GM12864 (cell line): ENCODE measurements around the gene CARNS1.
A peak's percentile ranks its signal among the peaks of the same experiment; 100 is the strongest.

ENCODE experiments used
- DNase-seq: peaks from one replicate; pipeline ENCODE4 v3.0.0-alpha.2; 2011; ENCODE audit warnings: low read depth
- H3K4me3 ChIP-seq: 2 replicates; pipeline ENCODE4 v1.5.1; 2011; ENCODE audit warnings: mild to moderate bottlenecking, low read depth, low read length, control low read depth
- TF ChIP-seq, protein P1 (sequence below): IDR thresholded peaks from 2 replicates; pipeline ENCODE4 v1.5.1; 2011; ENCODE audit warnings: low read depth, mild to moderate bottlenecking, moderate library complexity, low read length, control low read depth, inconsistent platforms; ENCODE audit errors: missing control alignments

CARNS1 gene

DNA sequence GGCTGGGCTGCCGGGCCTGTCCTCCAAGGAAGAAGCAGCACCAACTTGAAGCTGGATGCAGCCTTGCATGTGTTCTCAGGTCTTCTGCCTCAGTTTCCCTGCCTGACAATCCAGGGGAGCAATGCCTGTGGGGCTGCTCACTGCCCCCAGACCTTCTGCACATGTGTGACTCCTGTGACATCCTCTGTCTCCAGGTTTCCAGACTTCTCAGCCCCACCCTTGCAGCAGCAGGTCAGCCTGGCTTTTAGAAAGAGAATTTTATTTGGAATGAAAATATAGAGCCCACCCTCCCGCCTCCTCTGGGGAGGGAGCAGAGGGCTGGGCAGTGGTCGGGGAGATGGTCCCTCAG is 22.3 kb downstream of the CARNS1 start:
- H3K4me3 ChIP-seq, result peak overlapping the region; percentile 87
- DNase-seq, result no peak
- TF ChIP-seq, protein P1, sequence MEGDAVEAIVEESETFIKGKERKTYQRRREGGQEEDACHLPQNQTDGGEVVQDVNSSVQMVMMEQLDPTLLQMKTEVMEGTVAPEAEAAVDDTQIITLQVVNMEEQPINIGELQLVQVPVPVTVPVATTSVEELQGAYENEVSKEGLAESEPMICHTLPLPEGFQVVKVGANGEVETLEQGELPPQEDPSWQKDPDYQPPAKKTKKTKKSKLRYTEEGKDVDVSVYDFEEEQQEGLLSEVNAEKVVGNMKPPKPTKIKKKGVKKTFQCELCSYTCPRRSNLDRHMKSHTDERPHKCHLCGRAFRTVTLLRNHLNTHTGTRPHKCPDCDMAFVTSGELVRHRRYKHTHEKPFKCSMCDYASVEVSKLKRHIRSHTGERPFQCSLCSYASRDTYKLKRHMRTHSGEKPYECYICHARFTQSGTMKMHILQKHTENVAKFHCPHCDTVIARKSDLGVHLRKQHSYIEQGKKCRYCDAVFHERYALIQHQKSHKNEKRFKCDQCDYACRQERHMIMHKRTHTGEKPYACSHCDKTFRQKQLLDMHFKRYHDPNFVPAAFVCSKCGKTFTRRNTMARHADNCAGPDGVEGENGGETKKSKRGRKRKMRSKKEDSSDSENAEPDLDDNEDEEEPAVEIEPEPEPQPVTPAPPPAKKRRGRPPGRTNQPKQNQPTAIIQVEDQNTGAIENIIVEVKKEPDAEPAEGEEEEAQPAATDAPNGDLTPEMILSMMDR, result no peak

DNA sequence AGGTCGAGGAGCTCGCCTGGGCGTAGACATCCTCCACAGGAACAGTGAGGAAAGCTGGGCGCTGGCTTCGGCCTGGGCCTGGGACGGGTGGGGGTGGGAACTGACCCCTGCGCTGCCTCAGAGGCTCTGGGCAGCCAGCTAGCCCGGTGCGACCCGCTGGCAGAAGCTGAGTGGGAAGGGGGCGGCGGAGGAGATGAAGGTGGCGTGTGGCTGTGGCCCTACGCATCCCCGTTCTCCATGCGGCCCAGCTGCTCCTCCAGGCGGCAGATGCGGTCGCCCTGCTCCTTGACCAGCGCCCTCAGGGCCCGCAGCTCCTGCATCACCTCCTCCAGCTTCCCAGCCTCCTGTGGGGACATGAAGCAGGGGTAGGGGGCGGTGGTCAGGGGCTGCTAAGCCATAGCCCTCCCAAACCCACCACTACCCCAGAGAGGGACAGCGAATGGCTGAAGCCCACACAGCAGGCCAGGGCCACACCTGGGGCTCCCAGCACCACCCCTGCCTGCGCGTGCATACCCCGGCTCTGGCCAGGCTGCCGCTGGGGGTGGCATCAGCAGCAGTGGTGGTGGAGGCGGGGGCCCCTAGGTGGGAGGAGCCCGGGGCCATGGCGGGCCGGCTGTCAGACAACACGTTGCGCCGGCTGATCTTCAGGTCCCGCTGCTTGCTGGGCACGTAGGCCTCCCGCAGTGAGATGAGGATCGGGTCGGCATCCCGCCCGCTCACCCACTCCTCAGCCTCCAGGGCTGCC is 22.9 kb downstream of the CARNS1 start:
- DNase-seq, result no peak
- H3K4me3 ChIP-seq, result peak overlapping the region; percentile 87
- TF ChIP-seq, protein P1, result peak; percentile 1

DNA sequence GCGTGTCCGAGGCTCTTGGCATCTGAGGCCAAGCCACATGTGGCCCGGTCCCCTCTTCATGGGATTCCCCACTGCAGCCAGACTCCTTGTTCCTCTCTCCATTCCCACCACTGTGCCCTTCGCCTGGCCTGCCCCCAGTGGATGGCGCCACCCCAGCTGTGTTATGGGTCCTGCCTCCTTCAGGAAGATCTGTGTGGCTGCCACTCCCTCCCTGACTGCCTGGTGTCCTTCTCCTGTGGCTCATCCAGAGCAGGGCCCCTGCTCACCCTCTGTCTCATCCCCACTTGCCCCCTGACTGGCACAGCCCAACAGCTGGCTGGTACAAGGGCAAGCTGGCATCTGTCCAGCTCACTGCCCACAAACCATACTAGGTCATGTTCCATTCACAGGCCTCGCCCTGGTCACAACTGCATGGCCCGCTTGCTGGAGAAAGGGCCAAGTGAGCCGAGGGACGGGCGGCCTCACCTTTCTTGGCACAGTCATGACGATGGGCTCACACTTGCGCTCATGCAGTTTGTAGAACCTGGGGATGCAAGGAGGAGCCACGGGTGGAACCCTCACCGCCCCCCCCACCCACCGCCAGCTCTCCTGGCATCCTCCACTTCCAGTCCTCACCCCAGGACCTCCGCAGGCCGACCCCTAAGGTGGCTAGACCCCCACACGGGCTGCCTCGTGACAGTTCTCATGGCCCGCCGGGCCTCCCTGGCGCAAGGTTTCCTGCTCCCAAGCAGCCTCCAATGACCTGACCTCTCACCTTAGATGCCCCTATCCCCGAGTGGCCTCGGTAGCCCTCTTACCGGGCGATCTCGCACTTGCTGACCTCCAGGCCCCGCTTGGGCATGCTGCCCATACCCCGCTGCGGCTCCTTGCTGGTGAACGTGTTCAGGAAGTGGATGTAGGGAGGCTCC is 24.1 kb downstream of the CARNS1 start:
- H3K4me3 ChIP-seq, result peak overlapping the region; percentile 87
- TF ChIP-seq, protein P1, result no peak

DNA sequence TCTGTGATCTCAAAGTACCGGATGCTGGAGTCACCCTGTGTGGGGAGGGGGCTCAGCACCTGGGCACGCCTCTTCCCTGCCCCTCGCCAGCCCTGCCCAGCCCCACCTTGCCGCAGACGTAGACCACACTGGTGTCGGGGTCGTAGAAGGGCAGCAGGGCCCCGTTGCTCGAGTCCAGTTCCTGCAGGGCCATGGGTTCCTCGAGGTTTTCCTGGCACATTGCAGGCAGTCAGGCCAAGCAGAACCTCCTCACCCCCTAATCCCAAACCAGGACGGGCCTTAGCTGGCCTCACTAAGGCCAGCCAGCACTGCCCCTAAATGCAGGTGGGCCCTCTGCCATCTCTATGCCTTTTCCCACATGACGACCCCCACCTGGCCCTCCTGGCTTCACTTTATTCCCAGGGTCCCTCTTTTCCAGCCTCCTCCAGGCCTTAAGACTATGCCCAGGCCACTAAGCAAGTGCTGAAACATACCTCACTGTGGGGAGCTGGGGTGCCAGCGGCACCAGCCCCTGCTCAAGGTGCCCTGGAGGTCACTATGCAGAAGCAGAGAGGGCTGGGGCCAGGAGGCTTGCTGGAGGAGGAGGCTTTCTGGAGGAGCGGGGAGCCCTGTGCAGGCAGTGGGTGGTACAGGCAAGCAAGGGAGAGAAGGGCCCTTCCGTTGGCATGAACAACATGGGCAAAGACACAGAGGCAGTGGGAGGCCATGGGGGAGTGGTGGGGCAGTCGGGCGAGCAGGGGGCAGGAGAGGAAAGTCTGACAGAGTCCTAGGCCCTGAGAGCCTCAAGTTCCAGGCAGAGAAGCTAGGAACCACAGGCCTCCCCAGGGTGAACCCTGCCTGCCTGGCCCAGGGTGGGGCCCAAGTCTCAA is 25.0 kb downstream of the CARNS1 start:
- H3K4me3 ChIP-seq, result no peak overlapping the region
- TF ChIP-seq, protein P1, result no peak
- no peak for DNase-seq

More for the DNA sequence above, 24.1 kb downstream of the CARNS1 start:
- DNase-seq, result no peak

DNA sequence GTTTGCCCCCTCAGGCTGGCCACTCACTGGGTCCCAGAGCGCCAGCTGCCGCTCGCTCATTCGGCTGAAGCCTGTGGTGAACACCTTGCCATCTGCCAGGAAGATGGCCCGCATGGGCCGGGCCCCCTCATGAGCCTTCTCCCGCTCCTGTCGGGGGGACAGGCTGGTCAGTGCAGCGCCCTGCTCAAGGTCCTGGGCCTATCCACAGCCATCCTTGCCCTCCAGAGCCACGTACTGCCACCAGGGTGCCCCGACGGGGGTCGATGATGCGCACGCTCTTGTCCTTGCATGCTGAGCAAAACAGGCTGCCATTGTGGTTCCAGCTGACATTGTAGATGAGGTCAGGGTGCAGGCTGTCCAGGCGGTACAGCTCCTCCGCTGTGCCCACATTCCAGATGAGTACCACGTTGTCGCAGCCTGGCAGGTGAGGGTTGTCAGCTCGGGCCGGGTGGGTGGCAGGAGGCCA is 25.7 kb downstream of the CARNS1 start:
- DNase-seq, result no peak
- TF ChIP-seq, protein P1, result no peak
- no peak overlapping the region for H3K4me3 ChIP-seq

DNA sequence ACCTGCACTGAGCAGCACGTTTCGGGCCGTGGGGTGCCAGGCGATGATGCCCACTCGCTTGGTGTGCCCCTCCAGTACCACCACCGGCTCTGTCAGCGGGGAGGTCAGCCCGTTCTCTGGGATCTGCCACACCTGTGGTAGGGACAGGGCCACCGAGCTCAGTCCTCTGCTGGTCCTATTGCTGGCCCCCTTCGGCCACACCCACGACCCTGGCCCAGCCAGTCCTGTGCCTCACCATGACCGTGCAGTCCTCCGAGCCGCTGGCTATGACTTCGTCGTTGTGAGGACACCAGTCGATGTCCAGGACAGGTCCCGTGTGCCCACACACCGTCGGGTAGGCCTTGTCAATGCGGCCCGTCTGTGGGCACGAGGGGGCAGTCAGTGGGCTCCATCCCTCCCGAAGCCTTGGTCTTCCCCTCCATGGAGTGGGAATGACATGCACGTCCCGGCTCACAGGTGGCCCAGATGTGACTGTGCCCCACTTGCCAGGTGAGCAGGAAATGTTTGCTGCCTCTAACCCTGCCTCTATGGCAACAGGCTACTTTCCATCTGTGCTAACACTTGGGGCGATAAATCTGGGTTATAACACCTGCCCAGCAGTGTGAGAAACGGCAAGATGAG is 26.4 kb downstream of the CARNS1 start:
- TF ChIP-seq, protein P1, result no peak
- H3K4me3 ChIP-seq, result no peak overlapping the region
- DNase-seq, result no peak
